GM23338 (cell line): Measurements from ENCODE around the gene METTL26. TPM values are rescaled to one million over a fixed set of nuclear protein-coding genes. Genes with fewer than 3 reads are reported as not detected.

Experiments used
- ATAC-seq: fragments of 200-7000 bp; cut with Tn5 transposase; 3 replicates; pipeline ENCODE4 v1.9.1; 2020
- DNase-seq: peaks from one replicate; pipeline ENCODE4 v3.0.0-alpha.2; 2015; ENCODE audit warnings: low spot score
- H2AFZ ChIP-seq: fragments of 200-600 bp; sonication (generic); 2 replicates; pipeline ENCODE4 v1.8.0; 2016; ENCODE audit warnings: antibody characterized with exemption, mild to moderate bottlenecking, moderate library complexity
- H3F3A ChIP-seq: fragments of 200-600 bp; sonication (generic); replicated peaks from 2 replicates; pipeline ENCODE4 v1.8.0; 2017; ENCODE audit warnings: antibody characterized with exemption, mixed run types, low read depth
- H3K27ac ChIP-seq: fragments of 200-600 bp; sonication (generic); 2 replicates; pipeline ENCODE4 v1.6.1; 2016; ENCODE audit warnings: low read depth
- H3K27me3 ChIP-seq: fragments of 200-600 bp; sonication (generic); 2 replicates; pipeline ENCODE4 v1.8.0; 2016; ENCODE audit warnings: mild to moderate bottlenecking, mixed run types, moderate library complexity; ENCODE audit not compliant: insufficient read depth
- H3K36me3 ChIP-seq: fragments of 200-600 bp; sonication (generic); 2 replicates; pipeline ENCODE4 v1.8.0; 2016; ENCODE audit warnings: mild to moderate bottlenecking; ENCODE audit not compliant: insufficient read depth
- H3K4me1 ChIP-seq: fragments of 200-600 bp; sonication (generic); 2 replicates; pipeline ENCODE4 v1.8.0; 2016; ENCODE audit warnings: mild to moderate bottlenecking, moderate library complexity; ENCODE audit not compliant: insufficient read depth
- H3K4me2 ChIP-seq: fragments of 200-600 bp; sonication (generic); 2 replicates; pipeline ENCODE4 v1.7.1; 2017; ENCODE audit warnings: mixed run types
- H3K4me3 ChIP-seq: fragments of 200-600 bp; sonication (generic); 2 replicates; pipeline ENCODE4 v1.6.1; 2016; ENCODE audit warnings: mixed run types
- H3K79me2 ChIP-seq: fragments of 200-600 bp; sonication (generic); replicated peaks from 2 replicates; pipeline ENCODE4 v1.8.0; 2017; ENCODE audit warnings: mild to moderate bottlenecking; ENCODE audit not compliant: insufficient read depth
- H3K9me2 ChIP-seq: fragments of 200-600 bp; sonication (generic); 2 replicates; pipeline ENCODE4 v1.8.0; 2017; ENCODE audit not compliant: insufficient read depth
- H4K20me1 ChIP-seq: fragments of 200-600 bp; sonication (generic); replicated peaks from 2 replicates; pipeline ENCODE4 v1.8.0; 2017; ENCODE audit warnings: mild to moderate bottlenecking; ENCODE audit not compliant: insufficient read depth
- H3K27ac Mint-ChIP-seq: 2 replicates; pipeline ENCODE4 v1.8.0; 2020; ENCODE audit warnings: inconsistent platforms, mild to moderate bottlenecking, moderate library complexity, mixed read lengths
- H3K27me3 Mint-ChIP-seq: 3 replicates; pipeline ENCODE4 v1.8.0; 2022; ENCODE audit warnings: low read depth, mild to moderate bottlenecking, moderate library complexity, mixed read lengths, inconsistent platforms; ENCODE audit not compliant: insufficient read depth, poor library complexity
- H3K36me3 Mint-ChIP-seq: 3 replicates; pipeline ENCODE4 v1.8.0; 2021; ENCODE audit warnings: low read depth, mild to moderate bottlenecking, inconsistent platforms, moderate library complexity, mixed read lengths
- H3K4me1 Mint-ChIP-seq: 3 replicates; pipeline ENCODE4 v1.8.0; 2020; ENCODE audit warnings: mild to moderate bottlenecking, inconsistent platforms, mixed read lengths
- H3K4me3 Mint-ChIP-seq: 3 replicates; pipeline ENCODE4 v1.8.0; 2021; ENCODE audit warnings: moderate library complexity, mild to moderate bottlenecking, inconsistent platforms, mixed read lengths
- H3K9me3 Mint-ChIP-seq: 3 replicates; pipeline ENCODE4 v1.8.0; 2020; ENCODE audit warnings: moderate library complexity, mild to moderate bottlenecking, inconsistent platforms, mixed read lengths
- CREB1 ChIP-seq: fragments of 250-450 bp; sonication (Bioruptor Pico); IDR thresholded peaks from 2 replicates; pipeline ENCODE4 v1.5.0; 2020; ENCODE audit warnings: low read depth, mild to moderate bottlenecking, moderate library complexity
- EZH2 ChIP-seq: fragments of 200-600 bp; sonication (generic); IDR thresholded peaks from one replicate; pipeline ENCODE4 v1.8.0; 2017; ENCODE audit warnings: antibody characterized with exemption, mild to moderate bottlenecking, low read depth; ENCODE audit not compliant: unreplicated experiment
- EZH2phosphoT487 ChIP-seq: fragments of 200-600 bp; sonication (generic); IDR thresholded peaks from one replicate; pipeline ENCODE4 v1.8.1; 2018; ENCODE audit warnings: antibody characterized with exemption; ENCODE audit not compliant: unreplicated experiment
- JUNB ChIP-seq: IDR thresholded peaks from one replicate; pipeline ENCODE4 v1.6.1; 2016; ENCODE audit warnings: antibody characterized with exemption; ENCODE audit not compliant: unreplicated experiment
- NANOG ChIP-seq: IDR thresholded peaks from 2 replicates; pipeline ENCODE4 v1.6.1; 2016; ENCODE audit warnings: antibody characterized with exemption, borderline replicate concordance
- POLR2AphosphoS5 ChIP-seq: IDR thresholded peaks from 2 replicates; pipeline ENCODE4 v1.6.1; 2016; ENCODE audit warnings: antibody characterized with exemption, low read depth
- STAT1 ChIP-seq: IDR thresholded peaks from one replicate; pipeline ENCODE4 v1.6.1; 2016; ENCODE audit warnings: antibody characterized with exemption; ENCODE audit not compliant: unreplicated experiment
- ZNF114 ChIP-seq: fragments of 250-450 bp; sonication (Bioruptor Pico); IDR thresholded peaks from 2 replicates; pipeline ENCODE4 v1.5.0; 2020; ENCODE audit warnings: mild to moderate bottlenecking, moderate library complexity
- ZNF331 ChIP-seq: fragments of 250-450 bp; sonication (Bioruptor Pico); IDR thresholded peaks from 2 replicates; pipeline ENCODE4 v1.5.0; 2020; ENCODE audit warnings: low read depth, mild to moderate bottlenecking, moderate library complexity
- polyA plus RNA-seq: library from polyadenylated mRNA; unstranded; fragments of >200 nt; fragmentation: Nextera tagmentation; extraction: Ambion mirVana; gene quantifications from 2 replicates; pipeline ENCODE4 v1.2.1, GENCODE V29; 2016
- total RNA-seq: library from RNA; depleted of rRNA; stranded (reverse); fragments of >200 nt; shearing (Covaris generic); gene quantifications from 2 replicates; pipeline ENCODE4 v1.2.3, GENCODE V29; 2014
- TF ChIP-seq, protein P1 (sequence below): fragments of 250-450 bp; sonication (Bioruptor Pico); IDR thresholded peaks from 2 replicates; pipeline ENCODE4 v1.5.0; 2020; ENCODE audit warnings: mild to moderate bottlenecking, moderate library complexity
- TF ChIP-seq, protein P2 (sequence below): IDR thresholded peaks from 2 replicates; pipeline ENCODE4 v1.6.1; 2016; ENCODE audit warnings: antibody characterized with exemption
- TF ChIP-seq, protein P3 (sequence below), 2 experiments: fragments of 200-600 bp in 1 of 2; sonication (generic) in 1 of 2; conservative IDR thresholded peaks; 2 replicates each; pipeline versions ENCODE4 v1.5.1 to v1.6.1; 2016 to 2017; ENCODE audit warnings: antibody characterized with exemption in 2 of 2, low read depth in 2 of 2, mild to moderate bottlenecking in 2 of 2, moderate library complexity in 1 of 2
- TF ChIP-seq, protein P4 (sequence below): IDR thresholded peaks from one replicate; pipeline ENCODE4 v1.6.1; 2018; ENCODE audit warnings: antibody characterized with exemption; ENCODE audit not compliant: unreplicated experiment

METTL26 gene
- total and polyA plus RNA-seq, 2 experiments from 2014 or later: 153 to 223 TPM

DNA sequence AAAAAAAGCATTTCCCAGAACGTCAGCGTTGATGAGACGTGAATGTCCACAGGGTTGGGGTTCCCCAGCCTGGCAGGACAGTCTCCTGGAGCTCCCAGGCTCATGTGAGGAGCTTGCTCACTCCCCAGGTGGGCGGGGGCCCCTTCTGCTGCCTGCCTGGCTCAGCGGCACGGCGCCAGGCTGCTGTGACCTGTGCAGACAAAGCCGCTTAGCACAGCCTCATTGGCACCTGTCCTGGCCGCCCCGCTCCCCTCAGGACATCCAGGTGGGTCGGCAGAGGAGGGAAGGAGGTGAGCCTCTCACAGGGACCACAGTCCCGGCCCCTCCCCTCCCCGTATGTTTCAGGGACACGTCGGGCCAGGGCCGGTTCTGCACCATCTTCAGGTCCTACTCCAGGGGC lies 18.2 kb downstream of the METTL26 start:
- ATAC-seq (no peak), DNase-seq (no peak)
- H3K27ac ChIP-seq: no peak overlapping the region
- Mint-ChIP-seq H3K27me3 (peaks cover 14% of the 10 kb centered on the region), H3K27ac (no peak overlapping the region), H3K4me3 (no peak overlapping the region), H3K9me3 (peaks cover 7% of the 10 kb centered on the region; the same call in 2 of the 3 replicates), H3K4me1 (peaks cover 15% of the 10 kb centered on the region), H3K36me3 (peaks cover 13% of the 10 kb centered on the region; the same call in 2 of the 3 replicates)
- peaks cover 4% of the 10 kb centered on the region; the same call in 1 of the 2 replicates for H4K20me1 ChIP-seq
- no peaks in the 10 kb centered on the region for H3K9me2 ChIP-seq
- no peaks in the 10 kb centered on the region for H3K79me2 ChIP-seq
- no peak overlapping the region for H3K4me2 ChIP-seq
- H2AFZ ChIP-seq: no peak overlapping the region
- no peaks in the 10 kb centered on the region for H3K27me3 ChIP-seq
- no peak for TF ChIP-seq JUNB
- TF ChIP-seq ZNF114 (CRISPR knock-in tag): no peak
- TF ChIP-seq EZH2: no peak
- TF ChIP-seq, protein P1, sequence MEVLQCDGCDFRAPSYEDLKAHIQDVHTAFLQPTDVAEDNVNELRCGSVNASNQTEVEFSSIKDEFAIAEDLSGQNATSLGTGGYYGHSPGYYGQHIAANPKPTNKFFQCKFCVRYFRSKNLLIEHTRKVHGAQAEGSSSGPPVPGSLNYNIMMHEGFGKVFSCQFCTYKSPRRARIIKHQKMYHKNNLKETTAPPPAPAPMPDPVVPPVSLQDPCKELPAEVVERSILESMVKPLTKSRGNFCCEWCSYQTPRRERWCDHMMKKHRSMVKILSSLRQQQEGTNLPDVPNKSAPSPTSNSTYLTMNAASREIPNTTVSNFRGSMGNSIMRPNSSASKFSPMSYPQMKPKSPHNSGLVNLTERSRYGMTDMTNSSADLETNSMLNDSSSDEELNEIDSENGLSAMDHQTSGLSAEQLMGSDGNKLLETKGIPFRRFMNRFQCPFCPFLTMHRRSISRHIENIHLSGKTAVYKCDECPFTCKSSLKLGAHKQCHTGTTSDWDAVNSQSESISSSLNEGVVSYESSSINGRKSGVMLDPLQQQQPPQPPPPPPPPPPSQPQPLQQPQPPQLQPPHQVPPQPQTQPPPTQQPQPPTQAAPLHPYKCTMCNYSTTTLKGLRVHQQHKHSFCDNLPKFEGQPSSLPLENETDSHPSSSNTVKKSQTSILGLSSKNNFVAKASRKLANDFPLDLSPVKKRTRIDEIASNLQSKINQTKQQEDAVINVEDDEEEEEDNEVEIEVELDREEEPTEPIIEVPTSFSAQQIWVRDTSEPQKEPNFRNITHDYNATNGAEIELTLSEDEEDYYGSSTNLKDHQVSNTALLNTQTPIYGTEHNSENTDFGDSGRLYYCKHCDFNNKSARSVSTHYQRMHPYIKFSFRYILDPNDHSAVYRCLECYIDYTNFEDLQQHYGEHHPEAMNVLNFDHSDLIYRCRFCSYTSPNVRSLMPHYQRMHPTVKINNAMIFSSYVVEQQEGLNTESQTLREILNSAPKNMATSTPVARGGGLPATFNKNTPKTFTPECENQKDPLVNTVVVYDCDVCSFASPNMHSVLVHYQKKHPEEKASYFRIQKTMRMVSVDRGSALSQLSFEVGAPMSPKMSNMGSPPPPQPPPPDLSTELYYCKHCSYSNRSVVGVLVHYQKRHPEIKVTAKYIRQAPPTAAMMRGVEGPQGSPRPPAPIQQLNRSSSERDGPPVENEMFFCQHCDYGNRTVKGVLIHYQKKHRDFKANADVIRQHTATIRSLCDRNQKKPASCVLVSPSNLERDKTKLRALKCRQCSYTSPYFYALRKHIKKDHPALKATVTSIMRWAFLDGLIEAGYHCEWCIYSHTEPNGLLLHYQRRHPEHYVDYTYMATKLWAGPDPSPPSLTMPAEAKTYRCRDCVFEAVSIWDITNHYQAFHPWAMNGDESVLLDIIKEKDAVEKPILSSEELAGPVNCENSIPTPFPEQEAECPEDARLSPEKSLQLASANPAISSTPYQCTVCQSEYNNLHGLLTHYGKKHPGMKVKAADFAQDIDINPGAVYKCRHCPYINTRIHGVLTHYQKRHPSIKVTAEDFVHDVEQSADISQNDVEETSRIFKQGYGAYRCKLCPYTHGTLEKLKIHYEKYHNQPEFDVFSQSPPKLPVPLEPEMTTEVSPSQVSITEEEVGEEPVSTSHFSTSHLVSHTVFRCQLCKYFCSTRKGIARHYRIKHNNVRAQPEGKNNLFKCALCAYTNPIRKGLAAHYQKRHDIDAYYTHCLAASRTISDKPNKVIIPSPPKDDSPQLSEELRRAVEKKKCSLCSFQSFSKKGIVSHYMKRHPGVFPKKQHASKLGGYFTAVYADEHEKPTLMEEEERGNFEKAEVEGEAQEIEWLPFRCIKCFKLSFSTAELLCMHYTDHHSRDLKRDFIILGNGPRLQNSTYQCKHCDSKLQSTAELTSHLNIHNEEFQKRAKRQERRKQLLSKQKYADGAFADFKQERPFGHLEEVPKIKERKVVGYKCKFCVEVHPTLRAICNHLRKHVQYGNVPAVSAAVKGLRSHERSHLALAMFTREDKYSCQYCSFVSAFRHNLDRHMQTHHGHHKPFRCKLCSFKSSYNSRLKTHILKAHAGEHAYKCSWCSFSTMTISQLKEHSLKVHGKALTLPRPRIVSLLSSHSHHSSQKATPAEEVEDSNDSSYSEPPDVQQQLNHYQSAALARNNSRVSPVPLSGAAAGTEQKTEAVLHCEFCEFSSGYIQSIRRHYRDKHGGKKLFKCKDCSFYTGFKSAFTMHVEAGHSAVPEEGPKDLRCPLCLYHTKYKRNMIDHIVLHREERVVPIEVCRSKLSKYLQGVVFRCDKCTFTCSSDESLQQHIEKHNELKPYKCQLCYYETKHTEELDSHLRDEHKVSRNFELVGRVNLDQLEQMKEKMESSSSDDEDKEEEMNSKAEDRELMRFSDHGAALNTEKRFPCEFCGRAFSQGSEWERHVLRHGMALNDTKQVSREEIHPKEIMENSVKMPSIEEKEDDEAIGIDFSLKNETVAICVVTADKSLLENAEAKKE (CRISPR knock-in tag): no peak
- TF ChIP-seq, protein P2, sequence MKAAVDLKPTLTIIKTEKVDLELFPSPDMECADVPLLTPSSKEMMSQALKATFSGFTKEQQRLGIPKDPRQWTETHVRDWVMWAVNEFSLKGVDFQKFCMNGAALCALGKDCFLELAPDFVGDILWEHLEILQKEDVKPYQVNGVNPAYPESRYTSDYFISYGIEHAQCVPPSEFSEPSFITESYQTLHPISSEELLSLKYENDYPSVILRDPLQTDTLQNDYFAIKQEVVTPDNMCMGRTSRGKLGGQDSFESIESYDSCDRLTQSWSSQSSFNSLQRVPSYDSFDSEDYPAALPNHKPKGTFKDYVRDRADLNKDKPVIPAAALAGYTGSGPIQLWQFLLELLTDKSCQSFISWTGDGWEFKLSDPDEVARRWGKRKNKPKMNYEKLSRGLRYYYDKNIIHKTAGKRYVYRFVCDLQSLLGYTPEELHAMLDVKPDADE: no peak
- TF ChIP-seq, protein P3, sequence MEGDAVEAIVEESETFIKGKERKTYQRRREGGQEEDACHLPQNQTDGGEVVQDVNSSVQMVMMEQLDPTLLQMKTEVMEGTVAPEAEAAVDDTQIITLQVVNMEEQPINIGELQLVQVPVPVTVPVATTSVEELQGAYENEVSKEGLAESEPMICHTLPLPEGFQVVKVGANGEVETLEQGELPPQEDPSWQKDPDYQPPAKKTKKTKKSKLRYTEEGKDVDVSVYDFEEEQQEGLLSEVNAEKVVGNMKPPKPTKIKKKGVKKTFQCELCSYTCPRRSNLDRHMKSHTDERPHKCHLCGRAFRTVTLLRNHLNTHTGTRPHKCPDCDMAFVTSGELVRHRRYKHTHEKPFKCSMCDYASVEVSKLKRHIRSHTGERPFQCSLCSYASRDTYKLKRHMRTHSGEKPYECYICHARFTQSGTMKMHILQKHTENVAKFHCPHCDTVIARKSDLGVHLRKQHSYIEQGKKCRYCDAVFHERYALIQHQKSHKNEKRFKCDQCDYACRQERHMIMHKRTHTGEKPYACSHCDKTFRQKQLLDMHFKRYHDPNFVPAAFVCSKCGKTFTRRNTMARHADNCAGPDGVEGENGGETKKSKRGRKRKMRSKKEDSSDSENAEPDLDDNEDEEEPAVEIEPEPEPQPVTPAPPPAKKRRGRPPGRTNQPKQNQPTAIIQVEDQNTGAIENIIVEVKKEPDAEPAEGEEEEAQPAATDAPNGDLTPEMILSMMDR (conservative IDR thresholded peaks at IDR 0.05; ENCODE audit: low read depth in 2 of 2): no peak
- TF ChIP-seq, protein P4, sequence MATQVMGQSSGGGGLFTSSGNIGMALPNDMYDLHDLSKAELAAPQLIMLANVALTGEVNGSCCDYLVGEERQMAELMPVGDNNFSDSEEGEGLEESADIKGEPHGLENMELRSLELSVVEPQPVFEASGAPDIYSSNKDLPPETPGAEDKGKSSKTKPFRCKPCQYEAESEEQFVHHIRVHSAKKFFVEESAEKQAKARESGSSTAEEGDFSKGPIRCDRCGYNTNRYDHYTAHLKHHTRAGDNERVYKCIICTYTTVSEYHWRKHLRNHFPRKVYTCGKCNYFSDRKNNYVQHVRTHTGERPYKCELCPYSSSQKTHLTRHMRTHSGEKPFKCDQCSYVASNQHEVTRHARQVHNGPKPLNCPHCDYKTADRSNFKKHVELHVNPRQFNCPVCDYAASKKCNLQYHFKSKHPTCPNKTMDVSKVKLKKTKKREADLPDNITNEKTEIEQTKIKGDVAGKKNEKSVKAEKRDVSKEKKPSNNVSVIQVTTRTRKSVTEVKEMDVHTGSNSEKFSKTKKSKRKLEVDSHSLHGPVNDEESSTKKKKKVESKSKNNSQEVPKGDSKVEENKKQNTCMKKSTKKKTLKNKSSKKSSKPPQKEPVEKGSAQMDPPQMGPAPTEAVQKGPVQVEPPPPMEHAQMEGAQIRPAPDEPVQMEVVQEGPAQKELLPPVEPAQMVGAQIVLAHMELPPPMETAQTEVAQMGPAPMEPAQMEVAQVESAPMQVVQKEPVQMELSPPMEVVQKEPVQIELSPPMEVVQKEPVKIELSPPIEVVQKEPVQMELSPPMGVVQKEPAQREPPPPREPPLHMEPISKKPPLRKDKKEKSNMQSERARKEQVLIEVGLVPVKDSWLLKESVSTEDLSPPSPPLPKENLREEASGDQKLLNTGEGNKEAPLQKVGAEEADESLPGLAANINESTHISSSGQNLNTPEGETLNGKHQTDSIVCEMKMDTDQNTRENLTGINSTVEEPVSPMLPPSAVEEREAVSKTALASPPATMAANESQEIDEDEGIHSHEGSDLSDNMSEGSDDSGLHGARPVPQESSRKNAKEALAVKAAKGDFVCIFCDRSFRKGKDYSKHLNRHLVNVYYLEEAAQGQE: no peak
- no peak for TF ChIP-seq ZNF331 (CRISPR knock-in tag)
- no peak for TF ChIP-seq STAT1
- no peak for TF ChIP-seq CREB1 (CRISPR knock-in tag)
- TF ChIP-seq POLR2AphosphoS5: no peak
- no peak for TF ChIP-seq EZH2phosphoT487
- no peak for TF ChIP-seq NANOG
- H3F3A ChIP-seq: peaks cover 9% of the 10 kb centered on the region
- no peak overlapping the region for H3K4me3 ChIP-seq
- H3K36me3 ChIP-seq: no peaks in the 10 kb centered on the region
- peaks cover 6% of the 10 kb centered on the region; the same call in 1 of the 2 replicates for H3K4me1 ChIP-seq
